ENCODE results near the gene IVNS1ABP. TPM values are rescaled to one million over a fixed set of nuclear protein-coding genes. Genes with fewer than 3 reads are reported as not detected.
A peak's percentile ranks its signal among the peaks of the same experiment; 100 is the strongest.

IVNS1ABP gene
- total and polyA plus RNA-seq, 9 of the 15 experiments (the other 6 are each of a cell fraction or from before 2014, with no cell fraction given): 30.6 to 126 (median 77.7) TPM

DNA sequence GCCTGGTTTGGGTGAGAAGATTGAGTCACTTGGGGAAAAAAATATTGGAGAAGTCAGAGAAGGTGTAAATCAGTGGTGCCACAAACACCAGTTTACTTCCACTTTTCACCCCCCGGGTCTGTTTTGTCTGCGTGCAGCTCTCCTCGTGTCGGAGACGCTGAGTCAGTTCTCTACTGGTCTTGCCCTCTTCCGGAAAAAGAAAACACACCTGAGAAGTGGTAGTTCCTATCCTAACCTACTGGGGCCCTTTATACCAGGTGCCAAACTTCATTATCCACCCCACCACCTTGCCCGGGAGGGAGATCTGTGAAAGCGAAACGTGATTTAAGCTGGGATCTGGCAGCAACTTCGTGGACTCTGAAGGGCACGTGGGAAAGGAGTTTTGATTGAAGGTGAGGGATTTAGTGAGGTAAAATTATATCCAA lies 855 bp upstream of the IVNS1ABP start (continued):
- TF ChIP-seq, protein P1, sequence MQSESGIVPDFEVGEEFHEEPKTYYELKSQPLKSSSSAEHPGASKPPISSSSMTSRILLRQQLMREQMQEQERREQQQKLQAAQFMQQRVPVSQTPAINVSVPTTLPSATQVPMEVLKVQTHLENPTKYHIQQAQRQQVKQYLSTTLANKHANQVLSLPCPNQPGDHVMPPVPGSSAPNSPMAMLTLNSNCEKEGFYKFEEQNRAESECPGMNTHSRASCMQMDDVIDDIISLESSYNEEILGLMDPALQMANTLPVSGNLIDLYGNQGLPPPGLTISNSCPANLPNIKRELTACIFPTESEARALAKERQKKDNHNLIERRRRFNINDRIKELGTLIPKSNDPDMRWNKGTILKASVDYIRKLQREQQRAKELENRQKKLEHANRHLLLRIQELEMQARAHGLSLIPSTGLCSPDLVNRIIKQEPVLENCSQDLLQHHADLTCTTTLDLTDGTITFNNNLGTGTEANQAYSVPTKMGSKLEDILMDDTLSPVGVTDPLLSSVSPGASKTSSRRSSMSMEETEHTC (IDR thresholded peaks at IDR 0.05): no peak
- TF ChIP-seq, protein P2, sequence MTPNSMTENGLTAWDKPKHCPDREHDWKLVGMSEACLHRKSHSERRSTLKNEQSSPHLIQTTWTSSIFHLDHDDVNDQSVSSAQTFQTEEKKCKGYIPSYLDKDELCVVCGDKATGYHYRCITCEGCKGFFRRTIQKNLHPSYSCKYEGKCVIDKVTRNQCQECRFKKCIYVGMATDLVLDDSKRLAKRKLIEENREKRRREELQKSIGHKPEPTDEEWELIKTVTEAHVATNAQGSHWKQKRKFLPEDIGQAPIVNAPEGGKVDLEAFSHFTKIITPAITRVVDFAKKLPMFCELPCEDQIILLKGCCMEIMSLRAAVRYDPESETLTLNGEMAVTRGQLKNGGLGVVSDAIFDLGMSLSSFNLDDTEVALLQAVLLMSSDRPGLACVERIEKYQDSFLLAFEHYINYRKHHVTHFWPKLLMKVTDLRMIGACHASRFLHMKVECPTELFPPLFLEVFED (CRISPR knock-in tag; conservative IDR thresholded peaks at IDR 0.05): no peak
- TF ChIP-seq NCOA1 (IDR thresholded peaks at IDR 0.05; ENCODE audit: low read depth): no peak
- TF ChIP-seq, protein P3, sequence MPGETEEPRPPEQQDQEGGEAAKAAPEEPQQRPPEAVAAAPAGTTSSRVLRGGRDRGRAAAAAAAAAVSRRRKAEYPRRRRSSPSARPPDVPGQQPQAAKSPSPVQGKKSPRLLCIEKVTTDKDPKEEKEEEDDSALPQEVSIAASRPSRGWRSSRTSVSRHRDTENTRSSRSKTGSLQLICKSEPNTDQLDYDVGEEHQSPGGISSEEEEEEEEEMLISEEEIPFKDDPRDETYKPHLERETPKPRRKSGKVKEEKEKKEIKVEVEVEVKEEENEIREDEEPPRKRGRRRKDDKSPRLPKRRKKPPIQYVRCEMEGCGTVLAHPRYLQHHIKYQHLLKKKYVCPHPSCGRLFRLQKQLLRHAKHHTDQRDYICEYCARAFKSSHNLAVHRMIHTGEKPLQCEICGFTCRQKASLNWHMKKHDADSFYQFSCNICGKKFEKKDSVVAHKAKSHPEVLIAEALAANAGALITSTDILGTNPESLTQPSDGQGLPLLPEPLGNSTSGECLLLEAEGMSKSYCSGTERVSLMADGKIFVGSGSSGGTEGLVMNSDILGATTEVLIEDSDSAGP (CRISPR knock-in tag; IDR thresholded peaks at IDR 0.05): no peak
- TF ChIP-seq, protein P4, sequence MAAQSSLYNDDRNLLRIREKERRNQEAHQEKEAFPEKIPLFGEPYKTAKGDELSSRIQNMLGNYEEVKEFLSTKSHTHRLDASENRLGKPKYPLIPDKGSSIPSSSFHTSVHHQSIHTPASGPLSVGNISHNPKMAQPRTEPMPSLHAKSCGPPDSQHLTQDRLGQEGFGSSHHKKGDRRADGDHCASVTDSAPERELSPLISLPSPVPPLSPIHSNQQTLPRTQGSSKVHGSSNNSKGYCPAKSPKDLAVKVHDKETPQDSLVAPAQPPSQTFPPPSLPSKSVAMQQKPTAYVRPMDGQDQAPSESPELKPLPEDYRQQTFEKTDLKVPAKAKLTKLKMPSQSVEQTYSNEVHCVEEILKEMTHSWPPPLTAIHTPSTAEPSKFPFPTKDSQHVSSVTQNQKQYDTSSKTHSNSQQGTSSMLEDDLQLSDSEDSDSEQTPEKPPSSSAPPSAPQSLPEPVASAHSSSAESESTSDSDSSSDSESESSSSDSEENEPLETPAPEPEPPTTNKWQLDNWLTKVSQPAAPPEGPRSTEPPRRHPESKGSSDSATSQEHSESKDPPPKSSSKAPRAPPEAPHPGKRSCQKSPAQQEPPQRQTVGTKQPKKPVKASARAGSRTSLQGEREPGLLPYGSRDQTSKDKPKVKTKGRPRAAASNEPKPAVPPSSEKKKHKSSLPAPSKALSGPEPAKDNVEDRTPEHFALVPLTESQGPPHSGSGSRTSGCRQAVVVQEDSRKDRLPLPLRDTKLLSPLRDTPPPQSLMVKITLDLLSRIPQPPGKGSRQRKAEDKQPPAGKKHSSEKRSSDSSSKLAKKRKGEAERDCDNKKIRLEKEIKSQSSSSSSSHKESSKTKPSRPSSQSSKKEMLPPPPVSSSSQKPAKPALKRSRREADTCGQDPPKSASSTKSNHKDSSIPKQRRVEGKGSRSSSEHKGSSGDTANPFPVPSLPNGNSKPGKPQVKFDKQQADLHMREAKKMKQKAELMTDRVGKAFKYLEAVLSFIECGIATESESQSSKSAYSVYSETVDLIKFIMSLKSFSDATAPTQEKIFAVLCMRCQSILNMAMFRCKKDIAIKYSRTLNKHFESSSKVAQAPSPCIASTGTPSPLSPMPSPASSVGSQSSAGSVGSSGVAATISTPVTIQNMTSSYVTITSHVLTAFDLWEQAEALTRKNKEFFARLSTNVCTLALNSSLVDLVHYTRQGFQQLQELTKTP (IDR thresholded peaks at IDR 0.05; ENCODE audit: low read depth in 1 of 2, partially characterized antibody in 2 of 2): peak in 1 of 2 experiments; percentile 19
- TF ChIP-seq ZNF316 (IDR thresholded peaks at IDR 0.05): peak; percentile 77
- TF ChIP-seq ESRRA (IDR thresholded peaks at IDR 0.05; ENCODE audit: borderline replicate concordance, low read depth): no peak
- no peak for TF ChIP-seq EGR1 (conservative IDR thresholded peaks at IDR 0.05)
- TF ChIP-seq, protein P5, sequence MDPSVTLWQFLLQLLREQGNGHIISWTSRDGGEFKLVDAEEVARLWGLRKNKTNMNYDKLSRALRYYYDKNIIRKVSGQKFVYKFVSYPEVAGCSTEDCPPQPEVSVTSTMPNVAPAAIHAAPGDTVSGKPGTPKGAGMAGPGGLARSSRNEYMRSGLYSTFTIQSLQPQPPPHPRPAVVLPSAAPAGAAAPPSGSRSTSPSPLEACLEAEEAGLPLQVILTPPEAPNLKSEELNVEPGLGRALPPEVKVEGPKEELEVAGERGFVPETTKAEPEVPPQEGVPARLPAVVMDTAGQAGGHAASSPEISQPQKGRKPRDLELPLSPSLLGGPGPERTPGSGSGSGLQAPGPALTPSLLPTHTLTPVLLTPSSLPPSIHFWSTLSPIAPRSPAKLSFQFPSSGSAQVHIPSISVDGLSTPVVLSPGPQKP (CRISPR knock-in tag; IDR thresholded peaks at IDR 0.05): no peak
- no peak for TF ChIP-seq SMAD1 (IDR thresholded peaks at IDR 0.05; ENCODE audit: low read depth, low read length, partially characterized antibody)
- no peak for TF ChIP-seq ZNF408 (CRISPR knock-in tag; IDR thresholded peaks at IDR 0.05; ENCODE audit: low read depth)
- TF ChIP-seq GTF2A2 (tag; IDR thresholded peaks at IDR 0.05): no peak
- no peak for TF ChIP-seq TFAM (CRISPR knock-in tag; conservative IDR thresholded peaks at IDR 0.05)
- TF ChIP-seq PTBP1 (IDR thresholded peaks at IDR 0.05; ENCODE audit: low read depth, low read length): peak; percentile 2; the same call in 1 of the 2 replicates
- no peak for TF ChIP-seq GTF2F1 (IDR thresholded peaks at IDR 0.05; ENCODE audit: low read depth, low read length)
- TF ChIP-seq ATF1 (CRISPR knock-in tag; IDR thresholded peaks at IDR 0.05): no peak
- TF ChIP-seq ATF1 (tag; IDR thresholded peaks at IDR 0.05): no peak; the same call in 1 of the 2 replicates
- TF ChIP-seq PCBP1 (IDR thresholded peaks at IDR 0.05; ENCODE audit: low read depth, low read length, poor library complexity, severe bottlenecking): no peak
- TF ChIP-seq ZNF217 (CRISPR knock-in tag; IDR thresholded peaks at IDR 0.05): no peak
- 0 out of 2 replicates have a peak, but pooled peaks have one; percentile 21 for TF ChIP-seq PHF21A (IDR thresholded peaks at IDR 0.05; ENCODE audit: borderline replicate concordance, low read depth)
- no peak for TF ChIP-seq BCOR (IDR thresholded peaks at IDR 0.05)
